ENCODE results near the gene TOR2A. TPM values are rescaled to one million over a fixed set of nuclear protein-coding genes. Genes with fewer than 3 reads are reported as not detected.

TOR2A gene
- total RNA-seq, 1 donor from 2014 or later: 29.1 TPM

DNA sequence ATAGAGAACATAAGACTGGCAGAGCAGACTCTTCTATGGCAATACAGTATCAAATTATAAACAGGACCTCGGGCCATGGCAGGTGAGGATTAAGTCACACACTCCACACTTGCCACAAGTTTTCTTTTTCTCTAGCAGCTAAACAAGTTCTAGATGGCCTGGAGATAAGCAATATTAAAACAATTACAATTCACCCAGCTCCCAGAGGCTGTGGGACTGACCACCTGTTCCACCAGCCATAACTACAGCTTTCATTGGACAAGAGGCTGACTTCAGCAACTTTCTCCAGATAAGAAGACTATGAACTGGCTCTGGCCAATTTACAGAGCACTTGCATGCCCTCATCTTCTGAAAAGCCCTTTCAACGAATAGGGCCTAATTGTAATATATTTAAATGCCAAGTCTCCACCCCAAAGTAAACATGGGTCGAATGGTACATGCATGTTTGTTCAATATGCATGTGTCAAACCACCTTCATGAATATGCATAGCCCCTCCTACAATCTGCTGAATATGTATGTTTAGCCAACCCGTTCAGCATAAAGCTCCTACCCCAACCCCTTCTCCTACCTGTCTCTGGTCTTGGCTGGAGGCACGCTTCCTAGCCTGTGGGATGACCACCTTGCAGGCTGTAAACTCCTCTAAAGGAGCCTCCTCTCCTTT lies 34.4 kb downstream of the TOR2A start:
- TF ChIP-seq, protein P1, sequence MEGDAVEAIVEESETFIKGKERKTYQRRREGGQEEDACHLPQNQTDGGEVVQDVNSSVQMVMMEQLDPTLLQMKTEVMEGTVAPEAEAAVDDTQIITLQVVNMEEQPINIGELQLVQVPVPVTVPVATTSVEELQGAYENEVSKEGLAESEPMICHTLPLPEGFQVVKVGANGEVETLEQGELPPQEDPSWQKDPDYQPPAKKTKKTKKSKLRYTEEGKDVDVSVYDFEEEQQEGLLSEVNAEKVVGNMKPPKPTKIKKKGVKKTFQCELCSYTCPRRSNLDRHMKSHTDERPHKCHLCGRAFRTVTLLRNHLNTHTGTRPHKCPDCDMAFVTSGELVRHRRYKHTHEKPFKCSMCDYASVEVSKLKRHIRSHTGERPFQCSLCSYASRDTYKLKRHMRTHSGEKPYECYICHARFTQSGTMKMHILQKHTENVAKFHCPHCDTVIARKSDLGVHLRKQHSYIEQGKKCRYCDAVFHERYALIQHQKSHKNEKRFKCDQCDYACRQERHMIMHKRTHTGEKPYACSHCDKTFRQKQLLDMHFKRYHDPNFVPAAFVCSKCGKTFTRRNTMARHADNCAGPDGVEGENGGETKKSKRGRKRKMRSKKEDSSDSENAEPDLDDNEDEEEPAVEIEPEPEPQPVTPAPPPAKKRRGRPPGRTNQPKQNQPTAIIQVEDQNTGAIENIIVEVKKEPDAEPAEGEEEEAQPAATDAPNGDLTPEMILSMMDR (IDR thresholded peaks at IDR 0.05; ENCODE audit: unreplicated experiment): no peak
- peaks cover 6% of the 10 kb centered on the region for H3K4me1 Mint-ChIP-seq (ENCODE audit: unreplicated experiment)
- peak overlapping the region; percentile 42 for H3K4me3 Mint-ChIP-seq (ENCODE audit: unreplicated experiment)
- peaks cover 4% of the 10 kb centered on the region for H3K36me3 Mint-ChIP-seq (ENCODE audit: low read depth, unreplicated experiment)
- no peaks in the 10 kb centered on the region for H3K9me3 Mint-ChIP-seq (ENCODE audit: unreplicated experiment)
- peaks cover 5% of the 10 kb centered on the region for H3K27me3 Mint-ChIP-seq (ENCODE audit: unreplicated experiment)
- no peak for DNase-seq (ENCODE audit: low spot score)
- no peak overlapping the region for H3K27ac Mint-ChIP-seq (ENCODE audit: unreplicated experiment)

DNA sequence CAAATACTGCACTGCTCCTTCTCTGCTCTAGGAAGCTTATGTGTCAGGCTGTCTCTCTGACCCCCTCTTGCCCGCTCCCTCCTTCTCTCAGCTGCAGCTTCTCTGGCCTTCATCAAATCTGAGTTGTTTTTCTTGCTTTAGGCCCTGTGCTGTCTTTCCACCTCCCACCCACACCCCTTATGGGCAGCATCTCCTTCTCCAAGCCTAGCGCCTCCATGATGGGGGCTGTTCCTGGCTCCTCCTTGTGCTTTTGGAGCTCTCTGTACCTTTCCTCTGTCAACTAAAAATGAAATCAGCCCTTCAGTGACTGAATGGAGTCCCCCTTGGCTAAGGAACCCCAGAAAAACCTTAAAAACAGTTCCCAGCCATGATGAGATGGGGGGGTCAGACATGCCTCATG lies 35.0 kb downstream of the TOR2A start:
- Mint-ChIP-seq H3K4me1 (ENCODE audit: unreplicated experiment) (peaks cover 6% of the 10 kb centered on the region), H3K27ac (ENCODE audit: unreplicated experiment) (no peak overlapping the region), H3K9me3 (ENCODE audit: unreplicated experiment) (no peaks in the 10 kb centered on the region), H3K4me3 (ENCODE audit: unreplicated experiment) (no peak overlapping the region), H3K27me3 (ENCODE audit: unreplicated experiment) (peaks cover 5% of the 10 kb centered on the region), H3K36me3 (ENCODE audit: low read depth, unreplicated experiment) (peaks cover 8% of the 10 kb centered on the region)
- TF ChIP-seq, protein P1 (IDR thresholded peaks at IDR 0.05; ENCODE audit: unreplicated experiment): no peak
- no peak for DNase-seq (ENCODE audit: low spot score)

DNA sequence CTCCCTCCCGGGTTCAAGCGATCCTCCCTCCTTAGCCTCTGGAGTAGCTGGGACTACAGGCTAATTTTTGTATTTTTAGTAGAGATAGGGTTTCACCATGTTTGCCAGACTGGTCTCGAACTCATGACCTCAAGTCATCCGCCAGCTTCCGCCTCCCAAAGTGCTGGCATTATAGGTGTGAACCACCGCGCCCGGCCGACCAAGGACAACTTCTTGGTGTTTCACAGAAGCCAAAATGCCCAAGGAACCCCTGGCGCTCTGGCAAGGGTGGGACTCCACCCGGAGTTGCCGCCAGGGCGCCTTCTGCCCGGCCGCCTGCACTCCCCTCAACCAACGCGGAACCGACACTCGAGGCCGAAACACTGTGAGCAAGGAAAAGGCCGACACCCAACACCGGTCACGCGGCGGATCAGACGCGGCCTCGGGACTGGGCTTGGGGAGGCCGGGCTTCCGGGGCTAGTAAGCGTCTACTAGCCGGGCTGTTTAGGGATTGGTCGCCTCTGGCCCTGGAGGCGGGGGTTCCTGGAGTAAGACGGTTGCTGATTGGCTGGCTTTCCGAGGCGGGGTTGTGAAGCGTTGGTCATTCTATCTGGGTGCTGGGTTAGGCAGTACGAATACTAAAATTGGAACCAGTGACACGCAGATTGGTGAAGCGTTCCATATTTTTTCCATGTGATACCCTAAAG lies 36.0 kb downstream of the TOR2A start:
- peak; percentile 91 for DNase-seq (ENCODE audit: low spot score)
- H3K4me1 Mint-ChIP-seq (ENCODE audit: unreplicated experiment): peaks cover 6% of the 10 kb centered on the region
- peaks cover 5% of the 10 kb centered on the region for H3K27me3 Mint-ChIP-seq (ENCODE audit: unreplicated experiment)
- H3K4me3 Mint-ChIP-seq (ENCODE audit: unreplicated experiment): peak overlapping the region; percentile 77
- peaks cover 13% of the 10 kb centered on the region for H3K36me3 Mint-ChIP-seq (ENCODE audit: low read depth, unreplicated experiment)
- peak overlapping the region; percentile 87 for H3K27ac Mint-ChIP-seq (ENCODE audit: unreplicated experiment)
- TF ChIP-seq, protein P1 (IDR thresholded peaks at IDR 0.05; ENCODE audit: unreplicated experiment): no peak
- no peaks in the 10 kb centered on the region for H3K9me3 Mint-ChIP-seq (ENCODE audit: unreplicated experiment)

DNA sequence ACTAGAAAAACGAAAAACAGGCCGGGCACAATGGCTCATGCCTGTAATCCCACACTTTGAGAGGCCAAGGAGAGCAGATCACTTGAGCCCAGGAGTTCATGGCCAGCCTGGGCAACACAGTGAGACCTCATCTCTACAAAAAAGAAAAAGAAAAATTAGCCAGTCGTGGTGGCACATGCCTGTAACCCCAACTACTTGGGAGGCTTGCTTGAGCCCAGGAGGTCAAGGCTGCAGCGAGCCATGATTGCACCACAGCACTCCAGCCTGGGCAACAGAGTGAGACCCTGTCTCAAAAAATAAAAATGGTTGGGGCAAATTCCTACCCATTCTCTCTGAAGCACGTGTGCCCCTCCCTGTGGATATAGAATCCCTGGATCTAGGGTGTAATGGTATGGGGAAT lies 36.7 kb downstream of the TOR2A start:
- no peaks in the 10 kb centered on the region for H3K9me3 Mint-ChIP-seq (ENCODE audit: unreplicated experiment)
- peaks cover 6% of the 10 kb centered on the region for H3K4me1 Mint-ChIP-seq (ENCODE audit: unreplicated experiment)
- H3K36me3 Mint-ChIP-seq (ENCODE audit: low read depth, unreplicated experiment): peaks cover 20% of the 10 kb centered on the region

More for the DNA sequence above, 36.7 kb downstream of the TOR2A start:
- Mint-ChIP-seq H3K4me3 (ENCODE audit: unreplicated experiment) (no peak overlapping the region), H3K27ac (ENCODE audit: unreplicated experiment) (no peak overlapping the region), H3K27me3 (ENCODE audit: unreplicated experiment) (peaks cover 11% of the 10 kb centered on the region)
- TF ChIP-seq, protein P1 (IDR thresholded peaks at IDR 0.05; ENCODE audit: unreplicated experiment): no peak
- no peak for DNase-seq (ENCODE audit: low spot score)

Measured in endothelial cell (in vitro differentiated cells).